HepG2 (cell line): ENCODE results near the gene SHBG. TPM values are rescaled to one million over a fixed set of nuclear protein-coding genes. Genes with fewer than 3 reads are reported as not detected.
A peak's percentile ranks its signal among the peaks of the same experiment; 100 is the strongest.

Experiments
- ARID2 ChIP-seq: sonication (generic); formaldehyde crosslinking; IDR thresholded peaks from 2 replicates; pipeline ENCODE4 v1.8.1; 2022; ENCODE audit warnings: mild to moderate bottlenecking, missing genetic modification reagents, borderline replicate concordance
- BHLHE40 ChIP-seq: IDR thresholded peaks from 2 replicates; pipeline ENCODE4 v1.6.1; 2011; ENCODE audit warnings: low read length, improper control_type of control experiment
- GLI4 ChIP-seq: sonication (generic); formaldehyde crosslinking; IDR thresholded peaks from 2 replicates; pipeline ENCODE4 v1.5.1; 2020; ENCODE audit warnings: missing genetic modification reagents, mild to moderate bottlenecking, moderate library complexity, borderline replicate concordance
- NR2F1 ChIP-seq, 2 experiments: fragments of 450-650 bp in 1 of 2; formaldehyde crosslinking in 1 of 2; IDR thresholded peaks; 2 replicates each; pipeline versions ENCODE4 v1.5.0 to v1.6.1; 2016 to 2020; ENCODE audit warnings: mild to moderate bottlenecking in 1 of 2, missing compliant biosample characterization in 1 of 2, missing genetic modification reagents in 1 of 2, moderate library complexity in 1 of 2
- NRL ChIP-seq: sonication (generic); formaldehyde crosslinking; IDR thresholded peaks from 2 replicates; pipeline ENCODE4 v1.5.0; 2020; ENCODE audit warnings: missing genetic modification reagents, mild to moderate bottlenecking, moderate library complexity, borderline replicate concordance
- POLR2AphosphoS2 ChIP-seq: IDR thresholded peaks from 2 replicates; pipeline ENCODE4 v1.6.1; 2011; ENCODE audit warnings: low read depth, low read length, improper control_type of control experiment
- PRPF4 ChIP-seq: fragments of 200-400 bp; formaldehyde crosslinking; IDR thresholded peaks from 2 replicates; pipeline ENCODE4 v1.6.1; 2016; ENCODE audit warnings: low read length, low read depth; ENCODE audit not compliant: poor library complexity, severe bottlenecking
- SIN3B ChIP-seq: fragments of 150-350 bp; IDR thresholded peaks from 2 replicates; pipeline ENCODE4 v1.6.1; 2014; ENCODE audit warnings: low read length
- SMAD3 ChIP-seq: sonication (generic); formaldehyde crosslinking; IDR thresholded peaks from 2 replicates; pipeline ENCODE4 v1.4.0; 2020; ENCODE audit warnings: missing genetic modification reagents
- ZKSCAN8 ChIP-seq: IDR thresholded peaks from 2 replicates; pipeline ENCODE4 v1.6.1; 2016; ENCODE audit warnings: borderline replicate concordance, missing genetic modification reagents, missing compliant biosample characterization
- ZMYM4 ChIP-seq: sonication (generic); formaldehyde crosslinking; IDR thresholded peaks from 2 replicates; pipeline ENCODE4 v1.8.1; 2023; ENCODE audit warnings: mild to moderate bottlenecking, missing genetic modification reagents
- ZNF253 ChIP-seq: sonication (generic); formaldehyde crosslinking; IDR thresholded peaks from 2 replicates; pipeline ENCODE4 v1.8.0; 2022; ENCODE audit warnings: mild to moderate bottlenecking, missing genetic modification reagents, borderline replicate concordance
- ZNF350 ChIP-seq: sonication (generic); formaldehyde crosslinking; IDR thresholded peaks from 2 replicates; pipeline ENCODE4 v1.4.0; 2020; ENCODE audit warnings: mild to moderate bottlenecking, low read depth, missing genetic modification reagents, borderline replicate concordance
- ZNF558 ChIP-seq: sonication (generic); formaldehyde crosslinking; IDR thresholded peaks from 2 replicates; pipeline ENCODE4 v1.9.0; 2022; ENCODE audit warnings: mild to moderate bottlenecking, missing genetic modification reagents, borderline replicate concordance
- ZNF589 ChIP-seq: sonication (generic); formaldehyde crosslinking; conservative IDR thresholded peaks from 2 replicates; pipeline ENCODE4 v1.8.0; 2022; ENCODE audit warnings: mild to moderate bottlenecking, moderate library complexity, missing genetic modification reagents
- ZNF598 ChIP-seq: sonication (generic); formaldehyde crosslinking; IDR thresholded peaks from 2 replicates; pipeline ENCODE4 v1.5.1; 2020; ENCODE audit warnings: mild to moderate bottlenecking, missing genetic modification reagents, borderline replicate concordance
- ZNF607 ChIP-seq: sonication (generic); formaldehyde crosslinking; IDR thresholded peaks from 2 replicates; pipeline ENCODE4 v1.5.1; 2020; ENCODE audit warnings: missing genetic modification reagents, mild to moderate bottlenecking, borderline replicate concordance
- ZNF839 ChIP-seq: sonication (generic); formaldehyde crosslinking; IDR thresholded peaks from 2 replicates; pipeline ENCODE4 v1.4.0; 2020; ENCODE audit warnings: missing genetic modification reagents, mild to moderate bottlenecking, borderline replicate concordance
- ZSCAN12 ChIP-seq: sonication (generic); formaldehyde crosslinking; IDR thresholded peaks from 2 replicates; pipeline ENCODE4 v1.9.0; 2021; ENCODE audit warnings: mild to moderate bottlenecking, missing genetic modification reagents
- ZSCAN20 ChIP-seq: sonication (generic); formaldehyde crosslinking; IDR thresholded peaks from 2 replicates; pipeline ENCODE4 v1.4.0; 2020; ENCODE audit warnings: missing genetic modification reagents, mild to moderate bottlenecking, borderline replicate concordance
- ZSCAN25 ChIP-seq: sonication (generic); formaldehyde crosslinking; IDR thresholded peaks from 2 replicates; pipeline ENCODE4 v1.8.0; 2022; ENCODE audit warnings: mild to moderate bottlenecking, missing genetic modification reagents
- ZZZ3 ChIP-seq: sonication (generic); formaldehyde crosslinking; IDR thresholded peaks from 2 replicates; pipeline ENCODE4 v1.4.0; 2020; ENCODE audit warnings: missing genetic modification reagents, mild to moderate bottlenecking, borderline replicate concordance
- polyA plus RNA-seq, 8 experiments: library from polyadenylated mRNA; depleted of rRNA in 3 of 8; stranded (reverse) in 7 of 8; unstranded in 1 of 8; fragments of >200 nt; fragmentation: Illumina TruSeq in 4 of 8; extraction: Trizol in 4 of 8; gene quantifications; 2 replicates each; pipeline versions ENCODE4 v1.2.1 to v1.2.3, GENCODE V29; 2011 to 2016; ENCODE audit warnings: low read depth in 4 of 8, missing spikeins in 1 of 8, mixed read lengths in 1 of 8; ENCODE audit not compliant: insufficient read depth in 1 of 8
- total RNA-seq, 5 experiments: library from RNA; depleted of rRNA; stranded (reverse); fragments of >200 nt; fragmentation: Illumina TruSeq; extraction: Trizol; gene quantifications; 2 replicates each; pipeline ENCODE4 v1.2.3, GENCODE V29; 2016; ENCODE audit warnings: low read depth in 1 of 5
- TF ChIP-seq, protein P1 (sequence below): sonication (generic); formaldehyde crosslinking; IDR thresholded peaks from 2 replicates; pipeline ENCODE4 v1.5.0; 2020; ENCODE audit warnings: missing genetic modification reagents
- TF ChIP-seq, protein P2 (sequence below): sonication (generic); formaldehyde crosslinking; IDR thresholded peaks from 2 replicates; pipeline ENCODE4 v1.5.0; 2020; ENCODE audit warnings: missing genetic modification reagents
- TF ChIP-seq, protein P3 (sequence below): sonication (generic); formaldehyde crosslinking; IDR thresholded peaks from 2 replicates; pipeline ENCODE4 v1.4.0; 2020; ENCODE audit warnings: missing genetic modification reagents, borderline replicate concordance

Gene SHBG
- total and polyA plus RNA-seq, 2 of the 13 experiments (the other 11 are each of a cell fraction or from before 2014, with no cell fraction given) = 4.0 to 6.1 TPM

DNA sequence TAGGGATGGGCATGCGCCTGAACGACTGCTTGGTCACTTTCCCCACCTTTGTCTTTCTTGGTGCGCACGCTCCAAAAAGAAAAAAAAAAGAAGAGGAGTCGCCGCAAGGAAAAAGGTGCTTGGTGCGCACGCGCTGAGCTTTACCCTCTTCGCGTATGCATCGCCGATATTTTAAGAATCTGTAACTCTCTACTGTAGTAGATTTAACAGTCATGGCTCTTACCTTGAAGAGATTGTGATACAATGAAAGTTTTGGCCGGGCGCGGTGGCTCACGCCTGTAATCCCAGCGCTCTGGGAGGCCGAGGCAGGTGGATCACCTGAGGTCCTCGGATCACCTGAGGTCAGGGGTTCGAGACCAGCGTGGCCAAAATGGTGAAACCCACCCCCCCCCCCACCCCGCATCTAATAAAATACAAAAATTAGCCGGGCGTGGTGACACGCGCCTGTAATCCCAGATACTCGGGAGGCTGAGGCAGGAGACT is 14.6 kb upstream of the SHBG start (continued):
- TF ChIP-seq ZSCAN20 (CRISPR knock-in tag) (no peak), ZNF558 (no peak), POLR2AphosphoS2 (no peak), ZZZ3 (CRISPR knock-in tag) (no peak), ZSCAN25 (CRISPR knock-in tag) (no peak), ZNF253 (no peak), ZSCAN12 (no peak), ARID2 (no peak), ZNF589 (CRISPR knock-in tag) (no peak), ZNF598 (CRISPR knock-in tag) (no peak), ZMYM4 (0 out of 2 replicates have a peak, but pooled peaks have one; percentile 9), ZKSCAN8 (CRISPR knock-in tag) (no peak), SIN3B (no peak), PRPF4 (no peak), BHLHE40 (no peak), ZNF350 (peak; percentile 57; the same call in 1 of the 2 replicates), NRL (CRISPR knock-in tag) (no peak), NR2F1 (CRISPR knock-in tag; IDR thresholded peaks at IDR 0.05) (no peak), GLI4 (no peak), ZNF839 (no peak), SMAD3 (CRISPR knock-in tag) (no peak), ZNF607 (no peak)
- TF ChIP-seq, protein P1, sequence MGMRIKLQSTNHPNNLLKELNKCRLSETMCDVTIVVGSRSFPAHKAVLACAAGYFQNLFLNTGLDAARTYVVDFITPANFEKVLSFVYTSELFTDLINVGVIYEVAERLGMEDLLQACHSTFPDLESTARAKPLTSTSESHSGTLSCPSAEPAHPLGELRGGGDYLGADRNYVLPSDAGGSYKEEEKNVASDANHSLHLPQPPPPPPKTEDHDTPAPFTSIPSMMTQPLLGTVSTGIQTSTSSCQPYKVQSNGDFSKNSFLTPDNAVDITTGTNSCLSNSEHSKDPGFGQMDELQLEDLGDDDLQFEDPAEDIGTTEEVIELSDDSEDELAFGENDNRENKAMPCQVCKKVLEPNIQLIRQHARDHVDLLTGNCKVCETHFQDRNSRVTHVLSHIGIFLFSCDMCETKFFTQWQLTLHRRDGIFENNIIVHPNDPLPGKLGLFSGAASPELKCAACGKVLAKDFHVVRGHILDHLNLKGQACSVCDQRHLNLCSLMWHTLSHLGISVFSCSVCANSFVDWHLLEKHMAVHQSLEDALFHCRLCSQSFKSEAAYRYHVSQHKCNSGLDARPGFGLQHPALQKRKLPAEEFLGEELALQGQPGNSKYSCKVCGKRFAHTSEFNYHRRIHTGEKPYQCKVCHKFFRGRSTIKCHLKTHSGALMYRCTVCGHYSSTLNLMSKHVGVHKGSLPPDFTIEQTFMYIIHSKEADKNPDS (CRISPR knock-in tag) = no peak
- TF ChIP-seq, protein P2, sequence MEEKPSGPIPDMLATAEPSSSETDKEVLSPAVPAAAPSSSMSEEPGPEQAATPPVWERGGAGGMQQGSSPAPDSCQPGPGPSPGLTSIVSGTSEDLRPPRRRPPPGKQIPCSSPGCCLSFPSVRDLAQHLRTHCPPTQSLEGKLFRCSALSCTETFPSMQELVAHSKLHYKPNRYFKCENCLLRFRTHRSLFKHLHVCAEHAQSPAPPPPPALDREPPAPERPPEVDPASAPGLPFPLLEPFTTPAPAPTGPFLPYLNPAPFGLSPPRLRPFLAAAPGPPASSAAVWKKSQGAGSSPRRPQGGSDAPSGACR (CRISPR knock-in tag) = no peak
- TF ChIP-seq, protein P3, sequence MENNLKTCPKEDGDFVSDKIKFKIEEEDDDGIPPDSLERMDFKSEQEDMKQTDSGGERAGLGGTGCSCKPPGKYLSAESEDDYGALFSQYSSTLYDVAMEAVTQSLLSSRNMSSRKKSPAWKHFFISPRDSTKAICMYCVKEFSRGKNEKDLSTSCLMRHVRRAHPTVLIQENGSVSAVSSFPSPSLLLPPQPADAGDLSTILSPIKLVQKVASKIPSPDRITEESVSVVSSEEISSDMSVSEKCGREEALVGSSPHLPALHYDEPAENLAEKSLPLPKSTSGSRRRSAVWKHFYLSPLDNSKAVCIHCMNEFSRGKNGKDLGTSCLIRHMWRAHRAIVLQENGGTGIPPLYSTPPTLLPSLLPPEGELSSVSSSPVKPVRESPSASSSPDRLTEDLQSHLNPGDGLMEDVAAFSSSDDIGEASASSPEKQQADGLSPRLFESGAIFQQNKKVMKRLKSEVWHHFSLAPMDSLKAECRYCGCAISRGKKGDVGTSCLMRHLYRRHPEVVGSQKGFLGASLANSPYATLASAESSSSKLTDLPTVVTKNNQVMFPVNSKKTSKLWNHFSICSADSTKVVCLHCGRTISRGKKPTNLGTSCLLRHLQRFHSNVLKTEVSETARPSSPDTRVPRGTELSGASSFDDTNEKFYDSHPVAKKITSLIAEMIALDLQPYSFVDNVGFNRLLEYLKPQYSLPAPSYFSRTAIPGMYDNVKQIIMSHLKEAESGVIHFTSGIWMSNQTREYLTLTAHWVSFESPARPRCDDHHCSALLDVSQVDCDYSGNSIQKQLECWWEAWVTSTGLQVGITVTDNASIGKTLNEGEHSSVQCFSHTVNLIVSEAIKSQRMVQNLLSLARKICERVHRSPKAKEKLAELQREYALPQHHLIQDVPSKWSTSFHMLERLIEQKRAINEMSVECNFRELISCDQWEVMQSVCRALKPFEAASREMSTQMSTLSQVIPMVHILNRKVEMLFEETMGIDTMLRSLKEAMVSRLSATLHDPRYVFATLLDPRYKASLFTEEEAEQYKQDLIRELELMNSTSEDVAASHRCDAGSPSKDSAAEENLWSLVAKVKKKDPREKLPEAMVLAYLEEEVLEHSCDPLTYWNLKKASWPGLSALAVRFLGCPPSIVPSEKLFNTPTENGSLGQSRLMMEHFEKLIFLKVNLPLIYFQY (CRISPR knock-in tag) = 0 out of 2 replicates have a peak, but pooled peaks have one; percentile 21
